Measurements from ENCODE around the gene CKAP4. TPM values are rescaled to one million over a fixed set of nuclear protein-coding genes. Genes with fewer than 3 reads are reported as not detected.

CKAP4 gene
- total RNA-seq, 1 experiment from 2014 or later: 62.4 TPM

DNA sequence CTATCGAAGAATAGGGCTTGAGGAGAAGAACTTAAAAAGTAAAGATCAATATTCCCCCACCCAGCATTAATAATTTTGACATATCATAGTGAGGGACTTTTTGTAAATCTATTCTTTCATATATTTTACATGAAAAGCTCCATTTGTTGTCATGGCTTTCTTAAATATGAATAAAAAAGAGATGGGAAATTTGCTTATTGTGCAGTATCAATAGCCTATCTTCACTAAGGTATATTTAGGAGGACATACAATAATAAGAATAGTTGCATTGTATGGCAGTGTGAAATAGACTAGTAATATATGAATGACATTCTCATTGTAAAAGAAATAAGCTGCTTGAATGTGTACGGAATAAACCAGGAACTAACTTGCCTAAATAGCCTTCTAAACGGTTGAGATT lies 49.3 kb upstream of the CKAP4 start:
- H3K4ac ChIP-seq (ENCODE audit: low read depth, low read length): no peak overlapping the region
- H2AFZ ChIP-seq (ENCODE audit: low read length): no peak overlapping the region
- no peaks in the 10 kb centered on the region for H3K27me3 Mint-ChIP-seq (ENCODE audit: low read depth)
- WGBS (ENCODE audit: extremely low coverage, insufficient read length, low lambda C conversion rate): no CpG with 5 or more reads among the region's 3 CpGs
- H4K20me1 ChIP-seq (ENCODE audit: control insufficient read depth, insufficient read depth, insufficient read length): no peaks in the 10 kb centered on the region
- H3K79me1 ChIP-seq (ENCODE audit: insufficient read depth, low read depth, low read length, poor library complexity, severe bottlenecking): no peaks in the 10 kb centered on the region
- H2BK120ac ChIP-seq (ENCODE audit: low read depth, low read length, poor library complexity, severe bottlenecking): no peak overlapping the region
- H3K27me3 ChIP-seq (ENCODE audit: insufficient read depth, low read length): no peaks in the 10 kb centered on the region
- no peak overlapping the region for H3T11ph ChIP-seq (ENCODE audit: low read length)
- no peak overlapping the region for H3K9ac ChIP-seq (ENCODE audit: extremely low read depth, insufficient read length, low read length)
- no peak overlapping the region for H2BK20ac ChIP-seq (ENCODE audit: low read depth, low read length, poor library complexity, severe bottlenecking)
- no peak for DNase-seq
- H2BK15ac ChIP-seq (ENCODE audit: low read depth, low read length): no peak overlapping the region
- H3K4me1 Mint-ChIP-seq: peaks cover 18 to 19% of the 10 kb centered on the region in 2 experiments
- H3K9me3 Mint-ChIP-seq: no peaks in the 10 kb centered on the region
- no peak overlapping the region for H3K27ac Mint-ChIP-seq
- no peak overlapping the region for H4K91ac ChIP-seq (ENCODE audit: insufficient read length, low read depth, low read length)
- no peak overlapping the region for H2BK5ac ChIP-seq (ENCODE audit: insufficient read length, low read length)
- H2AK5ac ChIP-seq (ENCODE audit: insufficient read length, low read length): no peak overlapping the region
- no peak overlapping the region for H4K8ac ChIP-seq (replicated peaks; ENCODE audit: insufficient read length, low read depth, low read length)
- peaks cover 2% of the 10 kb centered on the region for H3K4me1 ChIP-seq (ENCODE audit: insufficient read depth, low read length)
- no peak overlapping the region for H3K4me3 Mint-ChIP-seq
- no peak overlapping the region for H3K18ac ChIP-seq (ENCODE audit: insufficient read length, low read depth, low read length)
- no peak overlapping the region for H3K56ac ChIP-seq (ENCODE audit: insufficient read length, low read depth, low read length)
- H3K14ac ChIP-seq (ENCODE audit: insufficient read depth, low read length): no peak overlapping the region
- H3K27ac ChIP-seq (ENCODE audit: insufficient read length, low read depth, low read length): no peak overlapping the region
- no peaks in the 10 kb centered on the region for H3K9me3 ChIP-seq (ENCODE audit: control insufficient read depth, low read depth, low read length)
- H3K36me3 Mint-ChIP-seq (ENCODE audit: insufficient read depth in 1 of 3, low read depth in 3 of 3): no peaks in the 10 kb centered on the region
- H3K23ac ChIP-seq (ENCODE audit: insufficient read length, low read depth, low read length): no peak overlapping the region
- H3K4me2 ChIP-seq (ENCODE audit: insufficient read depth, insufficient read length, low read length): no peak overlapping the region
- no peaks in the 10 kb centered on the region for H3K79me2 ChIP-seq (ENCODE audit: insufficient read depth, low read length)
- TF ChIP-seq, protein P1, sequence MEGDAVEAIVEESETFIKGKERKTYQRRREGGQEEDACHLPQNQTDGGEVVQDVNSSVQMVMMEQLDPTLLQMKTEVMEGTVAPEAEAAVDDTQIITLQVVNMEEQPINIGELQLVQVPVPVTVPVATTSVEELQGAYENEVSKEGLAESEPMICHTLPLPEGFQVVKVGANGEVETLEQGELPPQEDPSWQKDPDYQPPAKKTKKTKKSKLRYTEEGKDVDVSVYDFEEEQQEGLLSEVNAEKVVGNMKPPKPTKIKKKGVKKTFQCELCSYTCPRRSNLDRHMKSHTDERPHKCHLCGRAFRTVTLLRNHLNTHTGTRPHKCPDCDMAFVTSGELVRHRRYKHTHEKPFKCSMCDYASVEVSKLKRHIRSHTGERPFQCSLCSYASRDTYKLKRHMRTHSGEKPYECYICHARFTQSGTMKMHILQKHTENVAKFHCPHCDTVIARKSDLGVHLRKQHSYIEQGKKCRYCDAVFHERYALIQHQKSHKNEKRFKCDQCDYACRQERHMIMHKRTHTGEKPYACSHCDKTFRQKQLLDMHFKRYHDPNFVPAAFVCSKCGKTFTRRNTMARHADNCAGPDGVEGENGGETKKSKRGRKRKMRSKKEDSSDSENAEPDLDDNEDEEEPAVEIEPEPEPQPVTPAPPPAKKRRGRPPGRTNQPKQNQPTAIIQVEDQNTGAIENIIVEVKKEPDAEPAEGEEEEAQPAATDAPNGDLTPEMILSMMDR (conservative IDR thresholded peaks at IDR 0.05): no peak
- H3K23me2 ChIP-seq (ENCODE audit: insufficient read length, low read depth, low read length, poor library complexity, severe bottlenecking): peaks cover 4% of the 10 kb centered on the region
- H4K5ac ChIP-seq (ENCODE audit: insufficient read length, low read depth, low read length): no peak overlapping the region
- no peak overlapping the region for H2BK12ac ChIP-seq (ENCODE audit: insufficient read length, low read depth, low read length)

Data from H9 (cell line).